Activated CD8-positive, alpha-beta T cell treated with anti-CD3 and anti-CD28 coated beads for 36 hours (primary cell): ENCODE data around the gene GJA5. TPM values are rescaled to one million over a fixed set of nuclear protein-coding genes. Genes with fewer than 3 reads are reported as not detected.

Experiments used
- ATAC-seq: fragments of 200-7000 bp; cut with Tn5 transposase; one replicate; pipeline ENCODE4 v1.10.0; 2021; ENCODE audit warnings: mild to moderate bottlenecking, moderate library complexity
- CTCF ChIA-PET: fragments of 350-600 bp; sonication (Branson Sonifier 250); formaldehyde crosslinking; loops from one replicate; lab custom pipeline; 2021; ENCODE audit warnings: antibody characterized with exemption; lab: Charles Lee
- POLR2A ChIA-PET: fragments of 350-600 bp; sonication (Branson Sonifier 250); formaldehyde crosslinking; loops from one replicate; lab custom pipeline; 2021; ENCODE audit warnings: antibody characterized with exemption; lab: Charles Lee
- DNase-seq: peaks from one replicate; pipeline ENCODE4 v3.0.0-alpha.2; 2020
- H3K27ac Mint-ChIP-seq: one replicate; pipeline ENCODE4 v1.8.0; 2021; ENCODE audit warnings: mild to moderate bottlenecking, mixed read lengths
- H3K27me3 Mint-ChIP-seq: one replicate; pipeline ENCODE4 v1.8.0; 2021; ENCODE audit warnings: mixed read lengths
- H3K36me3 Mint-ChIP-seq: one replicate; pipeline ENCODE4 v1.8.0; 2021; ENCODE audit warnings: low read depth, mixed read lengths
- H3K4me1 Mint-ChIP-seq: one replicate; pipeline ENCODE4 v1.8.0; 2021; ENCODE audit warnings: low read depth, mixed read lengths
- H3K4me3 Mint-ChIP-seq: one replicate; pipeline ENCODE4 v1.8.0; 2021; ENCODE audit warnings: mild to moderate bottlenecking, moderate library complexity, mixed read lengths
- H3K9me3 Mint-ChIP-seq: one replicate; pipeline ENCODE4 v1.8.0; 2021; ENCODE audit warnings: mixed read lengths
- intact Hi-C: fragments of 100-400 bp; cut with micrococcal nuclease; formaldehyde crosslinking; loops from one replicate; pipeline ENCODE4 v1.10.0; 2022
- total RNA-seq, 2 experiments: library from RNA; stranded (reverse); gene quantifications; one replicate each; pipeline ENCODE4 v1.2.3, GENCODE V29; 2021
- TF ChIP-seq, protein P1 (sequence below): fragments of 200-600 bp; IDR thresholded peaks from one replicate; pipeline ENCODE4 v1.8.0; 2022; ENCODE audit warnings: antibody characterized with exemption, mild to moderate bottlenecking

GJA5 gene
- total RNA-seq, 2 experiments from 2014 or later, result not detected

DNA sequence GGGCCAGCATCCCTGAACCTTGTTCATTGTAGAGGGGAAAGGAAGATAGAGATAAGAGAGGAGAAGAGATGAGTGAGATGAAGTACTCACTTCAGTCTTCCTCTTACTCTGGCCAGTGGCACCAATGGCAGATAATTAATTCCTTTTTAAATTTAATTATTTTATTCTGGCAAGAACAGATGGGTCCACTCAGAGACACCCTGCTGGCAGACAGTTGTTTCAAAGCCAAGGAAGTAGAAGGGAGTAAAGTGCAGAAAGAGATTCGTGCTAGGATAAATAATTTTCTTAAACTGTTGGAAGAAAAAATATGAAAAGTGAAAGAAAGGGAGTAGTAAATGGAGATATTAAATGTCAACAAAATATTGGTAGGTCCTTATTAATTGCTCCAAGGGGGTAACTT is 7.7 kb upstream of the GJA5 start:
- Mint-ChIP-seq H3K27ac (no peak overlapping the region), H3K36me3 (no peaks in the 10 kb centered on the region), H3K9me3 (no peaks in the 10 kb centered on the region), H3K27me3 (peaks cover 7% of the 10 kb centered on the region), H3K4me3 (no peak overlapping the region), H3K4me1 (peaks cover 10% of the 10 kb centered on the region)
- TF ChIP-seq, protein P1, sequence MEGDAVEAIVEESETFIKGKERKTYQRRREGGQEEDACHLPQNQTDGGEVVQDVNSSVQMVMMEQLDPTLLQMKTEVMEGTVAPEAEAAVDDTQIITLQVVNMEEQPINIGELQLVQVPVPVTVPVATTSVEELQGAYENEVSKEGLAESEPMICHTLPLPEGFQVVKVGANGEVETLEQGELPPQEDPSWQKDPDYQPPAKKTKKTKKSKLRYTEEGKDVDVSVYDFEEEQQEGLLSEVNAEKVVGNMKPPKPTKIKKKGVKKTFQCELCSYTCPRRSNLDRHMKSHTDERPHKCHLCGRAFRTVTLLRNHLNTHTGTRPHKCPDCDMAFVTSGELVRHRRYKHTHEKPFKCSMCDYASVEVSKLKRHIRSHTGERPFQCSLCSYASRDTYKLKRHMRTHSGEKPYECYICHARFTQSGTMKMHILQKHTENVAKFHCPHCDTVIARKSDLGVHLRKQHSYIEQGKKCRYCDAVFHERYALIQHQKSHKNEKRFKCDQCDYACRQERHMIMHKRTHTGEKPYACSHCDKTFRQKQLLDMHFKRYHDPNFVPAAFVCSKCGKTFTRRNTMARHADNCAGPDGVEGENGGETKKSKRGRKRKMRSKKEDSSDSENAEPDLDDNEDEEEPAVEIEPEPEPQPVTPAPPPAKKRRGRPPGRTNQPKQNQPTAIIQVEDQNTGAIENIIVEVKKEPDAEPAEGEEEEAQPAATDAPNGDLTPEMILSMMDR, result no peak
- intact Hi-C loops, result no loop called here
- ChIA-PET CTCF (no interaction called here), POLR2A (interaction anchor here (0.6 kb wide), 1 partner anchor 56 kb away, joined by 3 read pairs; no protein-coding TSS in a partner anchor)
- no peak for ATAC-seq
- DNase-seq, result no peak

DNA sequence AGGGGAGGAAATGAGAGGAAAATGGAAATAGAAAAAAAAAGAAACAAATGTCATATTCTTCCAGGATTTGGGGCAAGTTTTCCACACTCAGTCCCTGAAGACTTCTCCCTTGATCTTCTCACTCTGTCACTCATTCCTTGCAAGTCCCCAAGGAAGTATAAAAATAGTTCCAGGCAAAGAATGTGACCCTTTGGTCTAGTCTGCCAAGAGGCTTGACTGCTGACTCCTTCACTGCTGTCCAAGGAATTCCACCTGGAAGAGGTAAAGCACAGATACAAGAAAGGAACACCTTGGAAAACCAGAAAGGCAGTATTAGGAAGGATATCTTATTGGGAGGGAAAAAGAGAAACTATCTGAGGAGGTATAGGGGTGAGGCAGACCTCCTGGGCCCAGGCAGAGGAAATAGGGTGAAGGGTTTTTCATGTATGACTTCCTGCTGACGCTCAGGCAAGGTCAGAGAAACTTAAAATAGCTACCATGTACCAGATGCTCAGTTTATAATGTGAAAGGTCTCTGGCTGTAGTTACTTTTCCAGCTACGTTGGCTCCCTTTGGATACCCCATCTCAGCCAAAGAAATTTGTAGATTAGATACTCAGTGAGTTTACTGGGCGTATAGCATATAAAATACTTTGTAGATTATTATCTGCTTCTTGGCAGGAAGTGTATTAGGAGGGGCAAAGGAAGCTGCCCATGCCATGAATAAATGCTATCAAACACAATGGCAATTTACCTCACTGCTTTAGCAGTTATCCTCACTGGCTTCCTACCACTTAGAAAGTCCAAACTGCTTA is 2.0 kb upstream of the GJA5 start:
- peak; percentile 47 for ATAC-seq
- CTCF ChIA-PET, result interaction anchor here (1.2 kb wide), 1 partner anchor 130 kb away, joined by 3 read pairs; no protein-coding TSS in a partner anchor
- TF ChIP-seq, protein P1, result no peak
- intact Hi-C loops, result no loop called here
- Mint-ChIP-seq H3K4me3 (no peak overlapping the region), H3K9me3 (no peaks in the 10 kb centered on the region), H3K27ac (peak overlapping the region; percentile 21), H3K27me3 (no peaks in the 10 kb centered on the region), H3K36me3 (no peaks in the 10 kb centered on the region), H3K4me1 (peaks cover 24% of the 10 kb centered on the region)
- no peak for DNase-seq
- POLR2A ChIA-PET, result no interaction called here

DNA sequence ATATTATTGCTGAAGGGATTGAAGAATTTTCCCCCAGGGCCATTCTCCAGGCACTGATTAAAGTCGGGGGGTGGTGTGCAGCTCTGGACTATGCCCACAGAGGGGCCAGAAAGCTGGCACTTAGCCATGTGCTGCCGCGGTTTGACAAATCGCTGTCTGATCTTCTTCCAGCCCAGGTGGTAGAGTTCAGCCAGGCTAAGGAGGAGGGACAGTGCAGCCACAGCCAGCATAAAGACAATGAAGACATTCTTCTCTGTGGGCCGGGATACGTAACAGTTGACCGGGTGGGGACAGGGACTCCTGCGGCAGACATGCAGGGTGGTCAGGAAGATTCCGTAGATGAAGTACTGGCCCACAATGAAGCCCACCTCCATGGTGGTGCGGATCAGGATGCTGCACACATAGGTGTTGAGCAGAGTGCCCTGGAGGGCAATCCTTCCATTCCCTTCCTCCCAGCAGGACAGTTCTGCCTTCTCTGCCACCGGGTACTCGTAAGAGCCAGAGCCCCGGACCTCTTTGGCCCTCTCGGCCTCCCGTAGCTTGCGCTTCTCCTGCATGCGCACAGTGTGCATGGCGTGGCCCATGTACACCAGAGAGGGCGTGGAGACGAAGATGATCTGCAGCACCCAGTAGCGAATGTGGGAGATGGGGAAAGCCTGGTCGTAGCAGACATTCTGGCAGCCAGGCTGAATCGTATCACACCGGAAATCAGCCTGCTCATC is 1.9 kb downstream of the GJA5 start:
- Mint-ChIP-seq H3K36me3 (no peaks in the 10 kb centered on the region), H3K27me3 (no peaks in the 10 kb centered on the region), H3K4me3 (no peak overlapping the region), H3K27ac (no peak overlapping the region), H3K4me1 (peaks cover 21% of the 10 kb centered on the region), H3K9me3 (no peaks in the 10 kb centered on the region)
- TF ChIP-seq, protein P1, result no peak
- ATAC-seq, result no peak
- CTCF ChIA-PET, result no interaction called here
- POLR2A ChIA-PET, result no interaction called here
- intact Hi-C loops, result no loop called here
- DNase-seq, result no peak

DNA sequence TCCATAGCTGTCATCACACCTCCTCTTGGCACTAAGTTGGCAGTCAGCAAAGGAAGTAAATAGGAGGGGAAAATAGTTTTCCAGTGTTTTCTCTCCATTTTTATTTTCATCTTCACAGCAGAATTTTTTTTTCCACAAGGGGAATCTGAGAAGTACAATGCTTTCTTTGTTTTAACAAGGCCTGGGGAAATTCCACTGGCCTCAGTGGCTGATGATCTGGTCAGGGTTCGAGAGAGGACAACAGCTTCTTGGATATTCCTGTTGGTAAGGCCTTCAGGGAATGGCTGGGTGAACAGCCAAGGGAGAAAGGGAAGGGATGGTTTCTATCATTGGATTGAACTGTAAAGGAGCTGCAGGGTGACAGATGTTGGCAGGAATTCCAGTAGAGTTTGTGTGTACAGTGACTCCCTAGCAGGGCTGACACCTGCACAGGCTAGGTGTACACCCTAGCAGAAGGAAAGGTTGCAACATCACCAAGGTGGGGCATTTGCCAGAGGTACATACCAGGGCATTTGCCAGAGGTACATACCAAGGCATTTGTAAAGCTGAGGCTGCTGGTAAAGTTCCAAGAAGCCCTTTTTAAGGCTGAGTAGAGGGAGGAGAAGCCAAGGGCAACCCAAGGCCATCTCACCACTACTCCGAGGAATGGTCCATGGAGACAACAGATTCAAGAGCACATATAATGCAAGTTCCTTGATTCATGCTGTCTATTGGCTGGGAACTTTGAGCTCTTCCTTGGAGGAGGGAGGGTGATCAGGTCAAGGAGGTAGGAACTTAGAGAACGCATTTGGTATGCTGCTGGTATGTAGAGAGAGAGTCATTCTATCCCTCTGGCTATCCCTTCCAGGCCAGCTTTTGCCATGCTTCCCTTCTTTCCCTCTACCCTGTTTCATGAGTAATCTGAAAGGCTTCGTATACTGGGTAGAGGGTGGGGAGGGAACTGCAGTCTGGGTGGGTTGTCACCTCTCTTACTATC is 3.1 kb downstream of the GJA5 start:
- Mint-ChIP-seq H3K36me3 (no peaks in the 10 kb centered on the region), H3K27me3 (no peaks in the 10 kb centered on the region), H3K27ac (no peak overlapping the region), H3K4me3 (no peak overlapping the region), H3K4me1 (peaks cover 8% of the 10 kb centered on the region), H3K9me3 (no peaks in the 10 kb centered on the region)
- ATAC-seq (no peak), DNase-seq (no peak)
- intact Hi-C loops, result no loop called here
- POLR2A ChIA-PET, result no interaction called here
- CTCF ChIA-PET, result interaction anchor here (0.8 kb wide), 1 partner anchor 17 kb away, joined by 3 read pairs; no protein-coding TSS in a partner anchor
- TF ChIP-seq, protein P1, result no peak
